NCI-H2171 (cell line): Measurements from ENCODE around the gene ZNF407.
"Not testable (repeated sequence)": the region's sequence is repeated elsewhere in the genome, so short reads cannot be mapped to it uniquely, and the experiment has no call there.

Experiments
- DNase-seq: peaks from one replicate; lab custom pipeline; 2025; lab: John Stamatoyannopoulos, UW

ZNF407 gene

GRCh38 chr18:75071866-75072671 lies 474.4 kb downstream of the ZNF407 start:
- DNase-seq = no peak

GRCh38 chr18:75072672-75073371 lies 475.2 kb downstream of the ZNF407 start:
- no peak for DNase-seq

- DNase-seq = no peak
These were observed 476.0 kb downstream of the ZNF407 start for GRCh38 chr18:75073654-75074053.

- no peak for DNase-seq
These were observed 476.7 kb downstream of the ZNF407 start for GRCh38 chr18:75074196-75075015.

GRCh38 chr18:75075016-75075305 lies 477.3 kb downstream of the ZNF407 start:
- no peak for DNase-seq

- DNase-seq = no peak
These were observed 477.8 kb downstream of the ZNF407 start for GRCh38 chr18:75075429-75075841.

GRCh38 chr18:75076286-75076685 lies 478.6 kb downstream of the ZNF407 start:
- no peak for DNase-seq

GRCh38 chr18:75081486-75081885 lies 483.8 kb downstream of the ZNF407 start:
- no peak for DNase-seq

- DNase-seq = no peak
These were observed 485.5 kb downstream of the ZNF407 start for GRCh38 chr18:75083131-75083530.

GRCh38 chr18:75083761-75084160 lies 486.1 kb downstream of the ZNF407 start:
- DNase-seq = no peak

GRCh38 chr18:75085676-75086075 lies 488.0 kb downstream of the ZNF407 start:
- not testable (repeated sequence) for DNase-seq

GRCh38 chr18:75086494-75087034 lies 488.9 kb downstream of the ZNF407 start:
- DNase-seq = no peak

- no peak for DNase-seq
These were observed 489.7 kb downstream of the ZNF407 start for GRCh38 chr18:75087119-75088020.

- DNase-seq = no peak
These were observed 490.4 kb downstream of the ZNF407 start for GRCh38 chr18:75088021-75088506.

GRCh38 chr18:75088622-75089211 lies 491.0 kb downstream of the ZNF407 start:
- DNase-seq = no peak

- no peak for DNase-seq
These were observed 492.2 kb downstream of the ZNF407 start for GRCh38 chr18:75089748-75090327.

- no peak for DNase-seq
These were observed 492.7 kb downstream of the ZNF407 start for GRCh38 chr18:75090336-75090735.

- DNase-seq = no peak
These were observed 500.0 kb downstream of the ZNF407 start for GRCh38 chr18:75097491-75098225.

GRCh38 chr18:75100832-75101630 lies 503.4 kb downstream of the ZNF407 start:
- no peak for DNase-seq
